ENCODE measurements around the gene PLEKHA4. TPM values are rescaled to one million over a fixed set of nuclear protein-coding genes. Genes with fewer than 3 reads are reported as not detected.

PLEKHA4 gene
- total and polyA plus RNA-seq, 9 of the 15 experiments (the other 6 are each of a cell fraction or from before 2014, with no cell fraction given): 0.07 to 30.8 (median 11.4) TPM

GRCh38 chr19:48899781-48900476, 31.5 kb upstream of the PLEKHA4 start, which contains the start of gene NUCB1 (continued):
- TF ChIP-seq ZBTB49 (CRISPR knock-in tag; IDR thresholded peaks at IDR 0.05; ENCODE audit: borderline replicate concordance) (no peak), NFYB (IDR thresholded peaks at IDR 0.05; ENCODE audit: extremely low read depth, insufficient read length) (peak; percentile 96), CTBP1 (IDR thresholded peaks at IDR 0.05; ENCODE audit: borderline replicate concordance) (peak; percentile 63; the same call in 1 of the 2 replicates), ZKSCAN3 (CRISPR knock-in tag; IDR thresholded peaks at IDR 0.05) (no peak), KDM5B (IDR thresholded peaks at IDR 0.05; ENCODE audit: insufficient replicate concordance, low read depth, low read length) (peak; percentile 28), ZNF77 (CRISPR knock-in tag; IDR thresholded peaks at IDR 0.05) (no peak), RBM25 (IDR thresholded peaks at IDR 0.05; ENCODE audit: low read depth, low read length, severe bottlenecking) (peak; percentile 19), RBFOX2 (IDR thresholded peaks at IDR 0.05; ENCODE audit: low read depth, low read length) (peak; percentile 70), ZMIZ1 (IDR thresholded peaks at IDR 0.05; ENCODE audit: low read depth in 2 of 2, low read length in 2 of 2) (0 out of 4 replicates have a peak, but pooled peaks of 1 of the 2 experiments have one; percentile 33), TCF3 (CRISPR knock-in tag; IDR thresholded peaks at IDR 0.05) (peak; percentile 55), POLR2A (conservative IDR thresholded peaks at IDR 0.05) (peak; percentile 75), JUNB (CRISPR knock-in tag; conservative IDR thresholded peaks at IDR 0.05) (no peak), TGIF2 (CRISPR knock-in tag; IDR thresholded peaks at IDR 0.05) (no peak), CEBPB (tag; IDR thresholded peaks at IDR 0.05) (peak; percentile 89), ZNF354B (CRISPR knock-in tag; IDR thresholded peaks at IDR 0.05) (no peak), IFI16 (CRISPR knock-in tag; IDR thresholded peaks at IDR 0.05) (no peak), HCFC1 (IDR thresholded peaks at IDR 0.05; ENCODE audit: low read depth, low read length) (peak; percentile 94), MAZ (CRISPR knock-in tag; conservative IDR thresholded peaks at IDR 0.05 in 1 of 2, IDR thresholded peaks at IDR 0.05 in 1 of 2) (peak in 1 of 2 experiments; percentile 71; a peak in 2 of 4 replicates), ZFX (CRISPR knock-in tag; IDR thresholded peaks at IDR 0.05) (peak; percentile 29; the same call in 1 of the 2 replicates), BHLHE40 (IDR thresholded peaks at IDR 0.05; ENCODE audit: low read length) (peak; percentile 36; the same call in 1 of the 2 replicates), EP400 (IDR thresholded peaks at IDR 0.05) (peak; percentile 85), TFE3 (CRISPR knock-in tag; IDR thresholded peaks at IDR 0.05) (no peak)
